Epithelial cell of esophagus (primary cell): Measurements from ENCODE around the gene RBFOX2.
A peak's percentile ranks its signal among the peaks of the same experiment; 100 is the strongest.

Experiments
- DNase-seq: peaks from one replicate; pipeline ENCODE4 v3.0.0; 2010; ENCODE audit warnings: low read depth
- H3K4me3 ChIP-seq: 2 replicates; pipeline ENCODE4 v1.5.1; 2011; ENCODE audit warnings: mild to moderate bottlenecking, low read length, control low read depth
- TF ChIP-seq, protein P1 (sequence below): IDR thresholded peaks from 2 replicates; pipeline ENCODE4 v1.5.1; 2011; ENCODE audit warnings: low read depth, mild to moderate bottlenecking, low read length, control low read depth, inconsistent platforms; ENCODE audit not compliant: insufficient read depth; ENCODE audit errors: missing control alignments

RBFOX2 gene

DNA sequence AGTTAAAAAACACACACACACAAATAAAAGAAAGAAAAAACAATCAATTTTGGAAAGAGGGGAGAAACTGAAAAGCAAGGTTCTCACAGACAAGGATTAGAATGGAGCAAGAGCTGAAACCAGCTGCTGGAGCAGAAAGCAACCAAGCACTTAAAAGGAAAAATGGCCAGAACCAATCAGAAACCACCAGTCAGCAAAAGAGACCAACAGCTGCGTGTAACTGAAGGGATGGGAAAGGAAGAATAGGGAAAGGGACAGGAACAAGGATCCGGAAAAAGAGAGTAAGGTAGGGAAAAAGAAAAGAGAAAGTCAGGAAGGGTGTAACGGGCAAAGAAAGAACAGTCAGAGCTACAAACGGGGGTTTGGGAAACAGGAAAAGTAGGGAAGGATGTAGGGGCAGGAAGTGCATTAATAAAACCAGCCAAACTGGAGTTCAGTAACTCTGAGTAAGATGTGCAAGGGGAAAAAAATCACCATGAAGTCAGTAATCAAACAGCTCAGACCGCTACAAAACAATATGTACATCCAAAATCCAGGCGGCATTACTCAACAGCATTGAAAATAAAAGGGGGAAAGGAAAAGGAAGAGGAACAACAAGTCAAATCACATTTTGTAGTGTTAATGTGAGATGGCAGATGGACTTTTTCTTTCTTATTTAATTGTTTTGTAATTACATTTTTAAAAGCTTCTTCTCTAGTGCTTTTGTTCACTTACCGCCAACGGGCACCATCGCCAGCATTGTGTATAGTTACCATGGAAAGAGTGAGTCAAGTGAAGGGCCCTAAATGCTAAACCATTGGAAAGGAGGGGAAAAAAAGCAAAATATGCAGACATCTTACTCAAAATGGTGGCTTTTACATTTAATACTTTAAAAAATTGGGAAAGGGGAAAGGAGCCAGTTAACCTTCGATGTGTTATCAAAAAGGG lies 261.7 kb downstream of the RBFOX2 start:
- peak; percentile 50 for DNase-seq
- no peak overlapping the region for H3K4me3 ChIP-seq
- TF ChIP-seq, protein P1, sequence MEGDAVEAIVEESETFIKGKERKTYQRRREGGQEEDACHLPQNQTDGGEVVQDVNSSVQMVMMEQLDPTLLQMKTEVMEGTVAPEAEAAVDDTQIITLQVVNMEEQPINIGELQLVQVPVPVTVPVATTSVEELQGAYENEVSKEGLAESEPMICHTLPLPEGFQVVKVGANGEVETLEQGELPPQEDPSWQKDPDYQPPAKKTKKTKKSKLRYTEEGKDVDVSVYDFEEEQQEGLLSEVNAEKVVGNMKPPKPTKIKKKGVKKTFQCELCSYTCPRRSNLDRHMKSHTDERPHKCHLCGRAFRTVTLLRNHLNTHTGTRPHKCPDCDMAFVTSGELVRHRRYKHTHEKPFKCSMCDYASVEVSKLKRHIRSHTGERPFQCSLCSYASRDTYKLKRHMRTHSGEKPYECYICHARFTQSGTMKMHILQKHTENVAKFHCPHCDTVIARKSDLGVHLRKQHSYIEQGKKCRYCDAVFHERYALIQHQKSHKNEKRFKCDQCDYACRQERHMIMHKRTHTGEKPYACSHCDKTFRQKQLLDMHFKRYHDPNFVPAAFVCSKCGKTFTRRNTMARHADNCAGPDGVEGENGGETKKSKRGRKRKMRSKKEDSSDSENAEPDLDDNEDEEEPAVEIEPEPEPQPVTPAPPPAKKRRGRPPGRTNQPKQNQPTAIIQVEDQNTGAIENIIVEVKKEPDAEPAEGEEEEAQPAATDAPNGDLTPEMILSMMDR: no peak

DNA sequence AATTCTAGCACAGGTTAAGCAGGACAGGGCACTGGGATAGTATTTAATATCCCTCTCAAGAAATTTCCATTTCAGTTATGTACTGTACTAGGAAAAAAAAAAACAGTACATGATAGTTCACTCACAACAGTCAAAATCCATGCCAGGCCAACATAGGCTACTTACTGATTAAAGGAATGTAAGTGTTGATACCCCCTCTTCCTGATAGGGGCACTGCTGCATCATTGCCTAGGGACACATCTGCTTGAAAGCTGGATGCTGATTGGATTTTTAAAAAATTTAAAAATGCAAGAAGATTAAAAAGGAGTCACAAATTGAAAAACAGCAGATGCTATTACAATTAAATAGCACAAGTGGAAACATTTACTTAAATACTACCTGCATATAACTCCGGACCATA lies 267.6 kb downstream of the RBFOX2 start:
- TF ChIP-seq, protein P1: peak; percentile 21
- DNase-seq: peak; percentile 18
- no peak overlapping the region for H3K4me3 ChIP-seq

GRCh38 chr22:35758394-35758793 lies 270.2 kb downstream of the RBFOX2 start:
- TF ChIP-seq, protein P1: no peak
- H3K4me3 ChIP-seq: no peak overlapping the region
- no peak for DNase-seq

DNA sequence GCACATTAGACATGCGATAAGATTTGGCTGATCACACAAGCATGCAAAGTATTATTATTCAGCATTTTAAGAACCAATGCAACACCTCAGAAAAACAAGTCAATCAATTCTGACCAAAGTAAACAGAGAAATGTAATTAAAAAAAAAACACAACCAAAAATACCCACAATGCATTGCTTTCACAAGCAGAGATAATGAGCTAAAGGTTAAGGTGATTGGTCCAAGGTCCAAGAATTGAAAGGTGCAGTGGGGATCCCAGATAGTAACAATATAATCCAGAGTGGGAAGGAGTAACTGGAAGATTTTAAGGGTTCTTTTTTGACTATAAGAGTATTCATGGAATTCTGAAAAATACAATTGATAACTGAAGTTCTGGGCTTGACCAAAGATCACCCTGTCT lies 271.9 kb downstream of the RBFOX2 start:
- no peak for DNase-seq
- no peak overlapping the region for H3K4me3 ChIP-seq
- TF ChIP-seq, protein P1: no peak

GRCh38 chr22:35754761-35755160 lies 273.9 kb downstream of the RBFOX2 start:
- TF ChIP-seq, protein P1: no peak
- H3K4me3 ChIP-seq: no peak overlapping the region
- DNase-seq: peak; percentile 39

GRCh38 chr22:35752863-35753189 lies 275.8 kb downstream of the RBFOX2 start:
- H3K4me3 ChIP-seq: no peak overlapping the region
- DNase-seq: no peak
- TF ChIP-seq, protein P1: no peak
